Endothelial cell of umbilical vein (primary cell): ENCODE data around the gene CAPG.

Source experiments
- CTCF ChIP-seq, 2 donors: IDR thresholded peaks; 1 replicate in 1 of 2; 2 replicates in 1 of 2; pipeline ENCODE4 v1.5.1; 2011; ENCODE audit warnings: low read length in 2 of 2, mild to moderate bottlenecking in 2 of 2, moderate library complexity in 2 of 2, control low read depth in 1 of 2, inconsistent platforms in 1 of 2, low read depth in 1 of 2; ENCODE audit not compliant: insufficient read depth in 1 of 2; ENCODE audit errors: extremely low read depth in 1 of 2
- EZH2 ChIP-seq: IDR thresholded peaks from 2 replicates; pipeline ENCODE4 v1.6.1; 2012; ENCODE audit warnings: borderline replicate concordance, low read depth, mild to moderate bottlenecking, moderate library complexity, low read length, inconsistent platforms; ENCODE audit not compliant: severe bottlenecking
- GATA2 ChIP-seq: IDR thresholded peaks from 2 replicates; pipeline ENCODE4 v1.7.0; 2011; ENCODE audit warnings: low read depth, mild to moderate bottlenecking, moderate library complexity, mixed read lengths, low read length; ENCODE audit not compliant: insufficient read length, insufficient read depth
- JUN ChIP-seq: IDR thresholded peaks from 2 replicates; pipeline ENCODE4 v1.6.1; 2011; ENCODE audit warnings: borderline replicate concordance, low read depth; ENCODE audit not compliant: insufficient read length, insufficient read depth
- MYC ChIP-seq: IDR thresholded peaks from one replicate; pipeline ENCODE4 v1.6.1; 2011; ENCODE audit warnings: mild to moderate bottlenecking, low read depth, low read length
- POLR2A ChIP-seq: IDR thresholded peaks from 2 replicates; pipeline ENCODE4 v1.6.1; 2012; ENCODE audit warnings: low read depth, mild to moderate bottlenecking, control low read depth, low read length
- POLR2AphosphoS5 ChIP-seq: IDR thresholded peaks from 2 replicates; pipeline ENCODE4 v1.6.1; 2012; ENCODE audit warnings: low read depth, mild to moderate bottlenecking, control low read depth, low read length, moderate library complexity; ENCODE audit not compliant: insufficient read depth

DNA sequence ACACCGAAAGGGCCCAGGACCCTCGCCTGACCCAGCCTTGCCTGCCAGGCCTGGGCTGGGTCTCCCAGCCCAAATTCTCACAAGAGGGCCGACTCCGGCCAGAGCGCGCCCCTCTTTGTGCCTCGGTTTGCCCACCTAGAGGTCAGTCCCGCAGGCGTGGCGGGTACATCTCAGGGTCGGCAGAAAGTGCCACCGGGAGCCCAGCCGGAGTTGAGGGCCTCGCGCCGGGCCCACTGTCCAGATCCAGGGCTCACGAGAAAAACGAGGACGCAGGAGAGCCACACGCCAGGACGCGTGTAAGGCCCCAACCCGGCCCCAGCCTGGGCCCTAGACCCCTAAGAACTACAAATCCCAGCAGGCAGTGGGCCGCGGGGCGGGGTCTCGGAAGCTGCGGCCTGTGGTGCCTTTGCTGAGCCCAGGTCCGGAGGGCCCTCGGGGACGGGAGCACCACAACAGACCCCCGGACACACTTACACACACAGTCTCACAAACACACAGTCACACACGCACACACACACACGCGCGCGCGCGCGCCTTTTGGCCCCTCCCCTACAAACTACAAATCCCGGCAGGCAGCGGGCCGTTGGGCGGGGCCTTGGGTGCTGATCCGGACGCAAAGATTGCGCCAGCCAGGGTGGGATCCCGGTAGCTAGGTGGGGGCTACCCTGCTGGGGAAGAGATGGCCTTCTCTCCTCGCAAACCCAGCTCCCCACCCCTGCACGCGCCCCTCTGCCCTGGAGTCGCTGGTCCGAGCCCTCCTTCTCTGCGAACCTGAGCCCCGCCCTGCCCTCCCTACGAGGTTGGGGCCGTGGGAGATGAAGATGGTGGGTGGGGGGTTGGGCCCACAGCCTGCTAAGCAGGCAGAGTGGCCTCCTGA is 8.2 kb upstream of the CAPG start, which contains the start of gene SH2D6:
- peak; percentile 71 for TF ChIP-seq POLR2AphosphoS5
- no peak for TF ChIP-seq CTCF (IDR thresholded peaks at IDR 0.05; ENCODE audit: extremely low read depth in 1 of 2, insufficient read depth in 1 of 2, low read depth in 1 of 2, low read length in 2 of 2)
- TF ChIP-seq POLR2A = peak; percentile 62
- TF ChIP-seq EZH2 = no peak
- no peak for TF ChIP-seq MYC
- no peak for TF ChIP-seq GATA2
- TF ChIP-seq JUN = no peak
